Mesothelial cell of epicardium (in vitro differentiated cells): Measurements from ENCODE around the gene NGDN. TPM values are rescaled to one million over a fixed set of nuclear protein-coding genes. Genes with fewer than 3 reads are reported as not detected.

Experiments used
- DNase-seq, 2 experiments: peaks; one replicate each; pipeline ENCODE4 v3.0.0; 2021; ENCODE audit warnings: low spot score in 2 of 2; ENCODE audit not compliant: unreplicated experiment in 2 of 2
- H3K27ac Mint-ChIP-seq: 2 replicates; pipeline ENCODE4 v1.8.0; 2021; ENCODE audit warnings: mixed read lengths
- H3K27me3 Mint-ChIP-seq: 2 replicates; pipeline ENCODE4 v1.8.0; 2021; ENCODE audit warnings: low read depth, mixed read lengths
- H3K36me3 Mint-ChIP-seq: 2 replicates; pipeline ENCODE4 v1.8.0; 2021; ENCODE audit warnings: mixed read lengths
- H3K4me1 Mint-ChIP-seq: 2 replicates; pipeline ENCODE4 v1.8.0; 2021; ENCODE audit warnings: mixed read lengths
- H3K4me3 Mint-ChIP-seq: 2 replicates; pipeline ENCODE4 v1.8.0; 2021; ENCODE audit warnings: mild to moderate bottlenecking, moderate library complexity, mixed read lengths
- H3K9me3 Mint-ChIP-seq: 2 replicates; pipeline ENCODE4 v1.8.0; 2021; ENCODE audit warnings: mixed read lengths
- CTCF ChIP-seq: fragments of 200-600 bp; sonication (generic); IDR thresholded peaks from one replicate; pipeline ENCODE4 v1.5.0; 2021; ENCODE audit warnings: antibody characterized with exemption; ENCODE audit not compliant: unreplicated experiment
- total RNA-seq: library from RNA; stranded (reverse); gene quantifications from 3 replicates; pipeline ENCODE4 v1.2.1, GENCODE V29; 2021

NGDN gene
- total RNA-seq, 1 donor from 2014 or later, result 49.9 TPM

- no peaks in the 10 kb centered on the region for H3K9me3 Mint-ChIP-seq
- DNase-seq, result no peak
- no peak overlapping the region for H3K4me3 Mint-ChIP-seq
- no peak for TF ChIP-seq CTCF
- no peaks in the 10 kb centered on the region for H3K36me3 Mint-ChIP-seq
- H3K27me3 Mint-ChIP-seq, result peaks cover 31% of the 10 kb centered on the region
- H3K27ac Mint-ChIP-seq, result no peak overlapping the region
- H3K4me1 Mint-ChIP-seq, result peaks cover 11% of the 10 kb centered on the region
These were observed 26.1 kb upstream of the NGDN start for GRCh38 chr14:23443411-23443812.

DNA sequence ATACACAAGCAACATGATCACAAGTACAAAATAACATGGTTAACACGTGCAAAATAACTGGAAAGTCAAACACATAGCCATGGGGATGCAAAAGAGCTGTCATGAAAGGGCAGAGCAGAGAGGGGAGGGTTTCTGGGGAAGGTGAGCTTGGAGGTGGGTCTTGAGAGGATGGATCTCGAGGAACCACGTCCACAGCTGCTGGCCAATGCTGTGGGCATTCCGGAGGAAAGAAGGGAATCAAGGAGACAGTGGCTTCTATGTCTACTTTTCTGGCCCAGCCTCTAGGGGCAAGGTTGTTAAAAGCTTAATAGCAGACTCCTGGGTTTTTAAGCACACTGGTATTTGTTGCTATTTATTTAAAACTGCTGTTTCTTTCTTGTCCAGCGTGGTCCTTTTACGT lies 25.6 kb upstream of the NGDN start:
- H3K27me3 Mint-ChIP-seq, result peaks cover 31% of the 10 kb centered on the region
- no peak for TF ChIP-seq CTCF
- no peak overlapping the region for H3K27ac Mint-ChIP-seq
- DNase-seq, result no peak
- H3K36me3 Mint-ChIP-seq, result no peaks in the 10 kb centered on the region
- peaks cover 8% of the 10 kb centered on the region for H3K4me1 Mint-ChIP-seq
- H3K9me3 Mint-ChIP-seq, result no peaks in the 10 kb centered on the region
- no peak overlapping the region for H3K4me3 Mint-ChIP-seq

DNA sequence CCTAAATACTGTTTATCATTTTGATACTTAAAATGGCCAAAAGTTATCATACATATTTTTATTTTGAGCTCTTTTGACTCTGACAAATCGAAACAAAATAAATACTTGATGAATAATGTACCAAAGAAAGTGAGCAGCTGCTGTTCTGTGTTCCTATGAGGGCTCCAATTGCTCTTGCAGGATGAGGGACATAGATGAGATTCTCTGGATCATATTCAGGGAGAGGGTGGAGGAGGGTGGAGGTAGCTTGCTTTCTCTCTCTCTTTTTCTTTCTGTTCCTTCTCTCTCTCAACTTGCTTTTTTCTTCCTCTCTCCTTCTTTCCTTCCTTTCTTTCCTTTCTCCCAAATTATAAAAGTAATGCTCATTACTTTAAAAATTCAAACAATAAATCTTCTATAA lies 25.2 kb upstream of the NGDN start:
- no peaks in the 10 kb centered on the region for H3K9me3 Mint-ChIP-seq
- no peak overlapping the region for H3K27ac Mint-ChIP-seq
- no peak overlapping the region for H3K4me3 Mint-ChIP-seq
- TF ChIP-seq CTCF, result no peak
- DNase-seq, result no peak
- H3K36me3 Mint-ChIP-seq, result no peaks in the 10 kb centered on the region
- H3K27me3 Mint-ChIP-seq, result peaks cover 31% of the 10 kb centered on the region
- peaks cover 7% of the 10 kb centered on the region for H3K4me1 Mint-ChIP-seq

DNA sequence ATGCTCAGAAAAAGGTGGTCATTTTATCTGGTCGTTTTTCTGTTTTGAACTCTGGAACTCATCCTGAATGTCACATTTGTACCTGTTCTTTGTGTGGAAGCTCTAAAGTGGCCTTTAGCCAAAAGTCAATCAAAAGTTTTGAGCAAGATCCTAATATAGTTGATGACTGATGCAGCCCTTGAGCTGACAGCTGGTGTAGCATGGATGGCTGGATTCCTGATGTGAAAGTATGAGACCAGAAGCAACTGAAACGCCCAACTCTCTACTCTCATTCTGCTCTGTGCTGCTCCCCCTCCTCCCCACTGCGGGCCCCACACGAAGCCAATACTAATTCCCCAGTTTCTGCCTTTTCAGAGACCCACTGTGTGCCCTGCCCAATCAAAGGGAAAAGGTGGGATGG lies 23.7 kb upstream of the NGDN start:
- TF ChIP-seq CTCF, result no peak
- H3K36me3 Mint-ChIP-seq, result no peaks in the 10 kb centered on the region
- DNase-seq, result no peak
- H3K4me3 Mint-ChIP-seq, result no peak overlapping the region
- no peak overlapping the region for H3K27ac Mint-ChIP-seq
- H3K27me3 Mint-ChIP-seq, result peaks cover 25% of the 10 kb centered on the region
- H3K4me1 Mint-ChIP-seq, result peaks cover 7% of the 10 kb centered on the region
- no peaks in the 10 kb centered on the region for H3K9me3 Mint-ChIP-seq

- peaks cover 4% of the 10 kb centered on the region for H3K4me1 Mint-ChIP-seq
- DNase-seq, result no peak
- TF ChIP-seq CTCF, result no peak
- peaks cover 23% of the 10 kb centered on the region for H3K27me3 Mint-ChIP-seq
- H3K27ac Mint-ChIP-seq, result no peak overlapping the region
- H3K36me3 Mint-ChIP-seq, result no peaks in the 10 kb centered on the region
- H3K9me3 Mint-ChIP-seq, result no peaks in the 10 kb centered on the region
- no peak overlapping the region for H3K4me3 Mint-ChIP-seq
These were observed 23.1 kb upstream of the NGDN start for GRCh38 chr14:23446291-23446851.
